Karpas-422 (cell line): ENCODE measurements around the gene LHX4. TPM values are rescaled to one million over a fixed set of nuclear protein-coding genes. Genes with fewer than 3 reads are reported as not detected.

Experiments used
- DNase-seq: peaks from one replicate; pipeline ENCODE4 v3.0.0-alpha.2; 2015
- H2AFZ ChIP-seq: fragments of 200-600 bp; sonication (generic); 2 replicates; pipeline ENCODE4 v1.6.1; 2014; ENCODE audit warnings: antibody characterized with exemption, low read length, mixed read lengths
- H3K27ac ChIP-seq: fragments of 200-600 bp; sonication (generic); 2 replicates; pipeline ENCODE4 v1.5.1; 2014; ENCODE audit warnings: mild to moderate bottlenecking, low read length, moderate library complexity
- H3K27me3 ChIP-seq: fragments of 200-600 bp; sonication (generic); 2 replicates; pipeline ENCODE4 v1.6.1; 2014; ENCODE audit warnings: low read length, mixed read lengths
- H3K36me3 ChIP-seq: fragments of 200-600 bp; sonication (generic); 2 replicates; pipeline ENCODE4 v1.6.1; 2014; ENCODE audit warnings: low read length, mixed read lengths; ENCODE audit not compliant: insufficient read depth
- H3K4me1 ChIP-seq: fragments of 200-600 bp; sonication (generic); 2 replicates; pipeline ENCODE4 v1.6.1; 2014; ENCODE audit warnings: mild to moderate bottlenecking, low read length, mixed read lengths
- H3K4me2 ChIP-seq: fragments of 200-600 bp; sonication (generic); 2 replicates; pipeline ENCODE4 v1.6.1; 2014; ENCODE audit warnings: low read length, low read depth, mild to moderate bottlenecking; ENCODE audit not compliant: poor library complexity, severe bottlenecking
- H3K4me3 ChIP-seq: fragments of 200-600 bp; sonication (generic); 2 replicates; pipeline ENCODE4 v1.5.1; 2014; ENCODE audit warnings: mild to moderate bottlenecking, antibody characterized with exemption, low read length, mixed read lengths
- H3K79me2 ChIP-seq: fragments of 200-600 bp; sonication (generic); 2 replicates; pipeline ENCODE4 v1.6.1; 2014; ENCODE audit warnings: mild to moderate bottlenecking, low read length, mixed read lengths
- H3K9ac ChIP-seq: fragments of 200-600 bp; sonication (generic); 2 replicates; pipeline ENCODE4 v1.6.0; 2014; ENCODE audit warnings: low read length
- H3K9me2 ChIP-seq: fragments of 200-600 bp; sonication (generic), shearing (Covaris generic); replicated peaks from 2 replicates; pipeline ENCODE4 v1.6.0; 2014; ENCODE audit warnings: mild to moderate bottlenecking, low read length, moderate library complexity; ENCODE audit not compliant: insufficient read depth
- H3K9me3 ChIP-seq: fragments of 300-700, 200-600 bp; sonication (generic); 2 replicates; pipeline ENCODE4 v1.6.1; 2014; ENCODE audit warnings: low read length, mixed read lengths
- H4K20me1 ChIP-seq: fragments of 200-600 bp; sonication (generic); 2 replicates; pipeline ENCODE4 v1.6.1; 2014; ENCODE audit warnings: mild to moderate bottlenecking, antibody characterized with exemption, low read length, low read depth; ENCODE audit not compliant: insufficient read depth
- total RNA-seq: library from RNA; depleted of rRNA; stranded (reverse); fragments of >200 nt; shearing (Covaris generic); gene quantifications from 2 replicates; pipeline ENCODE4 v1.2.3, GENCODE V29; 2014; ENCODE audit warnings: low replicate concordance

Gene LHX4
- total RNA-seq, 1 experiment from 2014 or later: not detected

- no peaks in the 10 kb centered on the region for H3K36me3 ChIP-seq
- no peaks in the 10 kb centered on the region; the same call in 1 of the 2 replicates for H4K20me1 ChIP-seq
- DNase-seq: no peak
- H3K4me3 ChIP-seq: no peak overlapping the region
- H3K79me2 ChIP-seq: no peaks in the 10 kb centered on the region
- H3K27me3 ChIP-seq: no peaks in the 10 kb centered on the region
- H3K9me2 ChIP-seq: no peaks in the 10 kb centered on the region
- H3K4me1 ChIP-seq: peaks cover 9% of the 10 kb centered on the region
- no peak overlapping the region for H3K4me2 ChIP-seq
- H3K27ac ChIP-seq: no peak overlapping the region
- H3K9me3 ChIP-seq: no peaks in the 10 kb centered on the region
- H3K9ac ChIP-seq: no peak overlapping the region
- no peak overlapping the region for H2AFZ ChIP-seq
Observed at GRCh38 chr1:180258935-180259334, 28.9 kb downstream of the LHX4 start.

- Histone ChIP-seq H3K4me1 (peaks cover 9% of the 10 kb centered on the region), H2AFZ (no peak overlapping the region), H3K27me3 (no peaks in the 10 kb centered on the region), H3K4me2 (no peak overlapping the region), H3K4me3 (no peak overlapping the region), H3K9me3 (no peaks in the 10 kb centered on the region), H3K9ac (no peak overlapping the region), H3K36me3 (no peaks in the 10 kb centered on the region), H4K20me1 (no peaks in the 10 kb centered on the region; the same call in 1 of the 2 replicates), H3K27ac (no peak overlapping the region), H3K79me2 (no peaks in the 10 kb centered on the region), H3K9me2 (no peaks in the 10 kb centered on the region)
- no peak for DNase-seq
Observed at GRCh38 chr1:180259431-180260338, 29.6 kb downstream of the LHX4 start.

- no peaks in the 10 kb centered on the region for H3K9me3 ChIP-seq
- no peak overlapping the region for H3K27ac ChIP-seq
- no peak overlapping the region for H3K4me3 ChIP-seq
- no peak overlapping the region for H2AFZ ChIP-seq
- H3K9ac ChIP-seq: no peak overlapping the region
- H3K4me1 ChIP-seq: peaks cover 4% of the 10 kb centered on the region
- H3K9me2 ChIP-seq: no peaks in the 10 kb centered on the region
- no peaks in the 10 kb centered on the region for H3K27me3 ChIP-seq
- H4K20me1 ChIP-seq: no peaks in the 10 kb centered on the region; the same call in 1 of the 2 replicates
- no peak for DNase-seq
- H3K79me2 ChIP-seq: no peaks in the 10 kb centered on the region
- no peak overlapping the region for H3K4me2 ChIP-seq
- no peaks in the 10 kb centered on the region for H3K36me3 ChIP-seq
Observed at GRCh38 chr1:180260541-180260940, 30.5 kb downstream of the LHX4 start.

- no peaks in the 10 kb centered on the region for H3K79me2 ChIP-seq
- H3K9ac ChIP-seq: no peak overlapping the region
- no peaks in the 10 kb centered on the region; the same call in 1 of the 2 replicates for H4K20me1 ChIP-seq
- H3K9me2 ChIP-seq: no peaks in the 10 kb centered on the region
- H3K27me3 ChIP-seq: no peaks in the 10 kb centered on the region
- H3K36me3 ChIP-seq: no peaks in the 10 kb centered on the region
- no peaks in the 10 kb centered on the region for H3K9me3 ChIP-seq
- H2AFZ ChIP-seq: no peak overlapping the region
- H3K4me1 ChIP-seq: no peaks in the 10 kb centered on the region
- H3K27ac ChIP-seq: no peak overlapping the region
- DNase-seq: no peak
- no peak overlapping the region for H3K4me2 ChIP-seq
- H3K4me3 ChIP-seq: no peak overlapping the region
Observed at GRCh38 chr1:180261030-180261429, 31.0 kb downstream of the LHX4 start.

- no peak overlapping the region for H3K4me2 ChIP-seq
- no peaks in the 10 kb centered on the region for H3K27me3 ChIP-seq
- no peaks in the 10 kb centered on the region for H3K9me3 ChIP-seq
- no peak overlapping the region for H3K27ac ChIP-seq
- no peak overlapping the region for H2AFZ ChIP-seq
- H3K36me3 ChIP-seq: no peaks in the 10 kb centered on the region
- H3K9me2 ChIP-seq: no peaks in the 10 kb centered on the region
- no peak overlapping the region for H3K4me3 ChIP-seq
- no peak overlapping the region for H3K9ac ChIP-seq
- H3K4me1 ChIP-seq: no peaks in the 10 kb centered on the region
- H4K20me1 ChIP-seq: no peaks in the 10 kb centered on the region; the same call in 1 of the 2 replicates
- no peaks in the 10 kb centered on the region for H3K79me2 ChIP-seq
- DNase-seq: no peak
Observed at GRCh38 chr1:180261524-180262155, 31.6 kb downstream of the LHX4 start.

GRCh38 chr1:180262628-180263488, 32.8 kb downstream of the LHX4 start:
- H3K4me2 ChIP-seq: no peak overlapping the region
- H3K9me3 ChIP-seq: no peaks in the 10 kb centered on the region
- no peak overlapping the region for H3K4me3 ChIP-seq
- no peaks in the 10 kb centered on the region for H3K36me3 ChIP-seq
- no peaks in the 10 kb centered on the region for H3K79me2 ChIP-seq
- H3K9ac ChIP-seq: no peak overlapping the region
- H4K20me1 ChIP-seq: no peaks in the 10 kb centered on the region; the same call in 1 of the 2 replicates
- DNase-seq: no peak
- no peaks in the 10 kb centered on the region for H3K9me2 ChIP-seq
- no peak overlapping the region for H2AFZ ChIP-seq
- no peak overlapping the region for H3K27ac ChIP-seq
- no peaks in the 10 kb centered on the region for H3K27me3 ChIP-seq
- H3K4me1 ChIP-seq: no peaks in the 10 kb centered on the region

- no peak overlapping the region for H2AFZ ChIP-seq
- H3K79me2 ChIP-seq: no peaks in the 10 kb centered on the region
- no peak overlapping the region for H3K27ac ChIP-seq
- no peak for DNase-seq
- no peaks in the 10 kb centered on the region for H3K36me3 ChIP-seq
- H3K9me2 ChIP-seq: no peaks in the 10 kb centered on the region
- no peak overlapping the region for H3K9ac ChIP-seq
- no peak overlapping the region for H3K4me3 ChIP-seq
- H3K4me2 ChIP-seq: no peak overlapping the region
- H4K20me1 ChIP-seq: no peaks in the 10 kb centered on the region; the same call in 1 of the 2 replicates
- no peaks in the 10 kb centered on the region for H3K4me1 ChIP-seq
- no peaks in the 10 kb centered on the region for H3K9me3 ChIP-seq
- no peaks in the 10 kb centered on the region for H3K27me3 ChIP-seq
Observed at GRCh38 chr1:180264595-180264994, 34.5 kb downstream of the LHX4 start.
